Thyroid gland (tissue), 4 donors: ENCODE measurements around the gene ACTC1. TPM values are rescaled to one million over a fixed set of nuclear protein-coding genes. Genes with fewer than 3 reads are reported as not detected.

Experiments used
- DNase-seq, 2 donors: peaks; one replicate each; pipeline ENCODE4 v3.0.0-alpha.2; 2019
- H3K27ac ChIP-seq, 3 donors: fragments of 200-600 bp; sonication (generic); 1 replicate in 2 of 3; 2 replicates in 1 of 3; pipeline ENCODE4 v1.5.1; 2016 to 2019; ENCODE audit warnings: mild to moderate bottlenecking in 1 of 3, moderate library complexity in 1 of 3
- H3K27me3 ChIP-seq: fragments of 200-600 bp; sonication (generic); one replicate; pipeline ENCODE4 v1.5.1; 2019
- H3K36me3 ChIP-seq, 2 donors: fragments of 200-600 bp; sonication (generic); one replicate each; pipeline ENCODE4 v1.5.1; 2016 to 2019
- H3K4me1 ChIP-seq, 2 donors: fragments of 200-600 bp; sonication (generic); one replicate each; pipeline ENCODE4 v1.5.1; 2017 to 2019
- H3K4me3 ChIP-seq, 3 donors: fragments of 200-600 bp; sonication (generic); replicated peaks in 1 of 3; 1 replicate in 2 of 3; 2 replicates in 1 of 3; pipeline ENCODE4 v1.5.1; 2016; ENCODE audit warnings: mild to moderate bottlenecking in 1 of 3
- H3K9me3 ChIP-seq: fragments of 200-600 bp; sonication (generic); one replicate; pipeline ENCODE4 v1.5.1; 2017
- POLR2A ChIP-seq, 2 donors: fragments of 450-650 bp; IDR thresholded peaks; one replicate each; pipeline ENCODE4 v1.6.1; 2017; ENCODE audit warnings: antibody characterized with exemption in 2 of 2, mild to moderate bottlenecking in 2 of 2, moderate library complexity in 1 of 2
- WGBS, 2 donors: methylation state at CpG; one replicate each; pipeline ENCODE4 v1.1.5; 2017; 5-methylcytosine and 5-hydroxymethylcytosine counted together
- intact Hi-C: fragments of 100-400 bp; cut with DNase I; formaldehyde crosslinking; loops from one replicate; pipeline ENCODE4 v1.15.1; 2023
- total RNA-seq, 4 donors: library from RNA; depleted of rRNA; stranded (reverse); fragments of >200 nt; gene quantifications; one replicate each; pipeline ENCODE4 v1.2.3, GENCODE V29; 2016
- TF ChIP-seq, protein P1 (sequence below), 6 experiments: fragments of 200-600 bp in 3 of 6; fragments of 450-650 bp in 3 of 6; sonication (generic) in 3 of 6; IDR thresholded peaks; one replicate each; pipeline ENCODE4 v1.5.1; 2016 to 2019; ENCODE audit warnings: antibody characterized with exemption in 6 of 6, mild to moderate bottlenecking in 2 of 6, inconsistent platforms in 1 of 6, moderate library complexity in 1 of 6

ACTC1 gene
- total RNA-seq, 4 donors from 2014 or later = 0.11 to 1.2 (median 1.1) TPM

DNA sequence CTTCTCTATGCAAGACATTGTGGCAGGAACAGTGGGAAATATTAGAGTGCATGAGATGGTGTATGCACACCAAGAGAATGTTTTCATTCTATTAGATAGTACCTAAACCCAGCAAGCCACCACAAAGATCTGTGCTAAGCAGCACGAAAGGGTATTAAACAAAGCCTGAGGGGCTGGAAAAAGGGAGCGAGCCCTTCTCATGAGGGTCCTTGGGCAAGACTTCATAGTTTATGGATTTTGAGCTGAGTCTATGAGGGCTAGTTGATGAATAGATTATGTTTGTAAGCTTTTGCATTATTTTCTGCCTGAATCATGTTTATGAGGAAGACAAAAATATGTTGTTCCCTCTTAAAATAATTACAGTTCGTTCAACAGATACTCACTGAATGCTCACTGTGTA, 9.4 kb upstream of the ACTC1 start:
- Histone ChIP-seq H3K4me1 (peaks cover 3 to 11% of the 10 kb centered on the region in 2 donors), H3K9me3 (no peaks in the 10 kb centered on the region), H3K36me3 (no peaks in the 10 kb centered on the region), H3K4me3 (no peak overlapping the region), H3K27me3 (no peaks in the 10 kb centered on the region), H3K27ac (no peak overlapping the region)
- TF ChIP-seq, protein P1, sequence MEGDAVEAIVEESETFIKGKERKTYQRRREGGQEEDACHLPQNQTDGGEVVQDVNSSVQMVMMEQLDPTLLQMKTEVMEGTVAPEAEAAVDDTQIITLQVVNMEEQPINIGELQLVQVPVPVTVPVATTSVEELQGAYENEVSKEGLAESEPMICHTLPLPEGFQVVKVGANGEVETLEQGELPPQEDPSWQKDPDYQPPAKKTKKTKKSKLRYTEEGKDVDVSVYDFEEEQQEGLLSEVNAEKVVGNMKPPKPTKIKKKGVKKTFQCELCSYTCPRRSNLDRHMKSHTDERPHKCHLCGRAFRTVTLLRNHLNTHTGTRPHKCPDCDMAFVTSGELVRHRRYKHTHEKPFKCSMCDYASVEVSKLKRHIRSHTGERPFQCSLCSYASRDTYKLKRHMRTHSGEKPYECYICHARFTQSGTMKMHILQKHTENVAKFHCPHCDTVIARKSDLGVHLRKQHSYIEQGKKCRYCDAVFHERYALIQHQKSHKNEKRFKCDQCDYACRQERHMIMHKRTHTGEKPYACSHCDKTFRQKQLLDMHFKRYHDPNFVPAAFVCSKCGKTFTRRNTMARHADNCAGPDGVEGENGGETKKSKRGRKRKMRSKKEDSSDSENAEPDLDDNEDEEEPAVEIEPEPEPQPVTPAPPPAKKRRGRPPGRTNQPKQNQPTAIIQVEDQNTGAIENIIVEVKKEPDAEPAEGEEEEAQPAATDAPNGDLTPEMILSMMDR (IDR thresholded peaks at IDR 0.05) = no peak
- no peak for TF ChIP-seq POLR2A (IDR thresholded peaks at IDR 0.05)
- intact Hi-C loops = no loop called here
- 79 to 88% methylated on average over 3 of the region's 3 CpGs for WGBS, 2 donors
- no peak for DNase-seq

DNA sequence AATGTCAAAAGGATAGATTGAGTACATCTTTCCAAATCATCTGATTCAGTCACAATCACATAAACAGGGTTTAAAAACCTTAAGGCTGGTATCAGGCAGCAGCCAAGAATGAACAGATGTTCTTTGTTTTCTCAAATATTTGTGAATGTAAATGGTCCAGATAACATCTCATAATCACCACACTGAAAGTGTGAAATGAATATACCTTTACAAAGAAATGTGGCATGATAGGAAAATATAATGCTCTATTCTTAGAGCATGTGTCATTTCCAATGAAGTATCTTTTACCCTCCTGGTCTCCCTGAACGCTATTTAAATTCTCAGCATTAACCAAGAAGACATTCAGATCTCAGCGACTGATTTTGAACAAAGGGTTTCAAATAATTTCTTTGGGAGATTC, 8.8 kb upstream of the ACTC1 start:
- Histone ChIP-seq H3K9me3 (no peaks in the 10 kb centered on the region), H3K4me3 (no peak overlapping the region), H3K27ac (no peak overlapping the region), H3K36me3 (no peaks in the 10 kb centered on the region), H3K4me1 (peaks cover 5 to 11% of the 10 kb centered on the region in 2 donors), H3K27me3 (no peaks in the 10 kb centered on the region)
- intact Hi-C loops = no loop called here
- no peak for TF ChIP-seq POLR2A (IDR thresholded peaks at IDR 0.05)
- TF ChIP-seq, protein P1 (IDR thresholded peaks at IDR 0.05) = no peak
- WGBS, 2 donors = 87 to 89% methylated on average over 2 of the region's 2 CpGs
- DNase-seq = no peak

DNA sequence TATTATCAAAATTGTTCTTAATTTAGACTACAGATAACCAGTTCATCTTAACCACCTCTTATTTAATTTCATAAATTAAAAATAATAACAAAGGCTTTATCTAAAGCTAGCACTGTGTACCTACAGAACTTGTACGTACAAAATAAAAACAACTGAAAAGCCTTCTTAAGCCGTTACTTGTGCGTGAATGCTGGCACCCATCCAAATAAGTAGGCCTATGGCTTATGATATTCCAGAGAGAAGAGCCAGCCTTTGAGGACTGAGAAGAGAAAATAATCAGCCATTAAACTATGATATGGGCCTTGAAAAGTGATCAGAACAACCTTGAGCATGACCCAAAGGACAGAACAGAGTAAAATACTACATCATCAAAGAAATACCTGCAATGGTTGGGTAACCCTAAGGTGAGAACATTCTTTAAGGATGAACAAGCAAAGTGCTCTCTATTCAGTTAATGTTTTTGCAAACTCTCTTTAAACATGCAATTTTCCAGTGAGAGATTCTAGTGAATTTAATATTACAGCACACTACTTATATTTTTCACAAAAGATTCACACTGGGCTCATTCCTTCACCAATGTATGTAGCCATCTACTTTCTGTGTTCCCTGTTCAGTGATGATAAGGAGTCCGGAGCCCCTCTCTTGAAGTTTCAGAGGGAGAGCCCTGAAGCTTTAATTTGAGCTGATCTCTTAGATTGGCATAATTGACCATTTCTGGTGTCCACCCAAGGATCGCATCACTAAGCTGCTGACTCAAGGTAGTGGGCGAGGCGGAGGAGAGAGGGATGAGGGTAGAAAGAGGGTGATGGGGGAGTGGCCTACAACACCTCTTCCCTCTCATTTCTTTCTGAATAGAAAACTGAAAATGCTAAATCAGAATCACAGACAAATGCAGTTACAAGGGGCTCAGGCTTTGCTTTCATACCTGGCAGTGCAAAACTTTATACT, 7.7 kb upstream of the ACTC1 start:
- H3K27ac ChIP-seq = no peak overlapping the region
- TF ChIP-seq, protein P1 (IDR thresholded peaks at IDR 0.05) = no peak
- no peak for TF ChIP-seq POLR2A (IDR thresholded peaks at IDR 0.05)
- DNase-seq = no peak
- H3K9me3 ChIP-seq = no peaks in the 10 kb centered on the region
- no peak overlapping the region for H3K4me3 ChIP-seq
- WGBS, 2 donors = 52 to 61% methylated on average over 7 of the region's 7 CpGs
- H3K36me3 ChIP-seq = no peaks in the 10 kb centered on the region
- no peaks in the 10 kb centered on the region for H3K27me3 ChIP-seq
- peaks cover 7 to 11% of the 10 kb centered on the region in 2 donors for H3K4me1 ChIP-seq
- intact Hi-C loops = no loop called here

DNA sequence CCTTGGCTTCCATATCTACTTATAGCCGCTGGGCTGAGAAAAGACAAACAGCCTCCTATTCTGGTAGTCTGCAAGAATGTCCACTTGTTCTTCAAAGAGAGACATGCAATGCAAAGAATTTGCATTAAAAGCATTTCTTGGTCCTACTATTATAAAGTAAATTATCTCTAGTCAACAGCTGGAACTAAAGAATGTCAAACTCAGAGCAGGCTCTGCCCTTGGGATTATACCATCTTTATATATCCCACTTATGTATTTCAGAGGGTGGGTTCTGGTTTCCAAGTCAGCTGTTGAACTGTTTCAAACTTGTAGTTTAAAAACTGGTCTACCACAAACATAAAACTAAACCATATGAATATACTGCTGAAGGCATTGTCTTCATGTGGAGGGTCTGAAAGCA, 7.0 kb upstream of the ACTC1 start:
- Histone ChIP-seq H3K9me3 (no peaks in the 10 kb centered on the region), H3K27ac (no peak overlapping the region), H3K27me3 (no peaks in the 10 kb centered on the region), H3K4me1 (peaks cover 7 to 11% of the 10 kb centered on the region in 2 donors), H3K36me3 (no peaks in the 10 kb centered on the region), H3K4me3 (no peak overlapping the region)
- TF ChIP-seq, protein P1 (IDR thresholded peaks at IDR 0.05) = no peak
- TF ChIP-seq POLR2A (IDR thresholded peaks at IDR 0.05) = no peak
- no peak for DNase-seq
- 91 to 96% methylated on average over 1 of the region's 1 CpG for WGBS, 2 donors
- intact Hi-C loops = no loop called here
